KMS-11 (cell line): Measurements from ENCODE around the gene CYP3A5.
A peak's percentile ranks its signal among the peaks of the same experiment; 100 is the strongest.
"Not testable (repeated sequence)": the region's sequence is repeated elsewhere in the genome, so short reads cannot be mapped to it uniquely, and the experiment has no call there.

Experiments used
- H2AFZ ChIP-seq: fragments of 200-600 bp; sonication (generic); 2 replicates; pipeline ENCODE4 v1.6.1; 2016; ENCODE audit warnings: antibody characterized with exemption, mixed run types, low read depth
- H3K27ac ChIP-seq: fragments of 200-600 bp; sonication (generic); 2 replicates; pipeline ENCODE4 v1.6.1; 2016; ENCODE audit warnings: mild to moderate bottlenecking, mixed run types
- H3K27me3 ChIP-seq: fragments of 200-600 bp; sonication (generic); 2 replicates; pipeline ENCODE4 v1.6.1; 2017; ENCODE audit warnings: mild to moderate bottlenecking, low read depth, mixed run types, moderate library complexity; ENCODE audit not compliant: insufficient read depth
- H3K36me3 ChIP-seq: fragments of 200-600 bp; sonication (generic); 2 replicates; pipeline ENCODE4 v1.6.1; 2017; ENCODE audit warnings: mild to moderate bottlenecking, mixed run types; ENCODE audit not compliant: insufficient read depth
- H3K4me1 ChIP-seq: fragments of 200-600 bp; sonication (generic); 2 replicates; pipeline ENCODE4 v1.6.1; 2016; ENCODE audit warnings: mild to moderate bottlenecking, low read depth, mixed run types; ENCODE audit not compliant: poor library complexity, severe bottlenecking
- H3K4me2 ChIP-seq: fragments of 200-600 bp; sonication (generic); 2 replicates; pipeline ENCODE4 v1.7.0; 2016; ENCODE audit warnings: mild to moderate bottlenecking, mixed run types
- H3K4me3 ChIP-seq: fragments of 200-600 bp; sonication (generic); IDR thresholded peaks from 2 replicates; pipeline ENCODE4 v1.6.1; 2017; ENCODE audit warnings: low read depth, low read length, mixed read lengths; ENCODE audit not compliant: insufficient read depth
- H3K79me2 ChIP-seq: fragments of 200-600 bp; sonication (generic); 2 replicates; pipeline ENCODE4 v1.6.1; 2016; ENCODE audit warnings: low read depth, mixed run types; ENCODE audit not compliant: insufficient read depth
- H3K9ac ChIP-seq: fragments of 200-600 bp; sonication (generic); 2 replicates; pipeline ENCODE4 v1.6.1; 2016; ENCODE audit warnings: mild to moderate bottlenecking, mixed run types
- H4K20me1 ChIP-seq: fragments of 200-600 bp; sonication (generic); 2 replicates; pipeline ENCODE4 v1.6.1; 2016; ENCODE audit warnings: mild to moderate bottlenecking, mixed run types; ENCODE audit not compliant: insufficient read depth
- CTCF ChIP-seq: fragments of 200-600 bp; sonication (generic); conservative IDR thresholded peaks from 2 replicates; pipeline ENCODE4 v1.6.1; 2017; ENCODE audit warnings: low read depth, mild to moderate bottlenecking, antibody characterized with exemption, low read length, moderate library complexity, mixed read lengths

CYP3A5 gene

GRCh38 chr7:99679400-99680191 is at the start of gene CYP3A5:
CYP3A5 (minus strand) TSS chr7:99679996; CDS start chr7:99679896, 100 bp downstream.
- H3K4me1 ChIP-seq = no peaks in the 10 kb centered on the region
- H4K20me1 ChIP-seq = no peaks in the 10 kb centered on the region
- H3K79me2 ChIP-seq = no peaks in the 10 kb centered on the region
- no peak within 1 kb of the TSS for H3K27ac ChIP-seq
- H3K36me3 ChIP-seq = no peaks in the 10 kb centered on the region
- H3K4me2 ChIP-seq = no peak within 1 kb of the TSS
- no peak for TF ChIP-seq CTCF
- H3K27me3 ChIP-seq = no peaks in the 10 kb centered on the region
- H3K9ac ChIP-seq = no peak within 1 kb of the TSS
- no peak within 1 kb of the TSS for H2AFZ ChIP-seq
- H3K4me3 ChIP-seq = no peak within 1 kb of the TSS

DNA sequence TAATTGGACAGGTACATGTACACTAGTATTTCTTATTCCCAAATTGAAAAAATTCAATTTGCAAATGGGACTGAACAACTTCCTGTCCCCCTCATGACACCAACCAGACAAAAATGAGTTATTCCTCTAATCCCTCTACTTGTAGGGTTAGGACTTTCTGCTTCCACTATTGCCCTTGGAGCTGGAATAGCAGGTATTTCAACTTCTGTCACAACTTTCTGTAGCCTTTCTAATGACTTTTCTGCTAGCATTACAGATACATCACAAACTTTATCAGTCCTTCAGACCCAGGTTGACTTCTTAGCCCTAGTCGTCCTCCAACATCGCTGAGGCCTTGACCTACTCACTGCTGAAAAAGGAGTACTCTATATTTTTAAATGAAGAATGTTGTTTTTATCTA is 48.8 kb upstream of the CYP3A5 start:
- no peak overlapping the region for H3K4me3 ChIP-seq
- no peak overlapping the region for H3K27ac ChIP-seq
- no peak overlapping the region for H3K4me2 ChIP-seq
- no peaks in the 10 kb centered on the region for H3K4me1 ChIP-seq
- TF ChIP-seq CTCF = no peak
- H3K9ac ChIP-seq = no peak overlapping the region
- H3K36me3 ChIP-seq = no peaks in the 10 kb centered on the region
- no peak overlapping the region for H2AFZ ChIP-seq
- H4K20me1 ChIP-seq = no peaks in the 10 kb centered on the region
- no peaks in the 10 kb centered on the region for H3K27me3 ChIP-seq
- no peaks in the 10 kb centered on the region for H3K79me2 ChIP-seq

DNA sequence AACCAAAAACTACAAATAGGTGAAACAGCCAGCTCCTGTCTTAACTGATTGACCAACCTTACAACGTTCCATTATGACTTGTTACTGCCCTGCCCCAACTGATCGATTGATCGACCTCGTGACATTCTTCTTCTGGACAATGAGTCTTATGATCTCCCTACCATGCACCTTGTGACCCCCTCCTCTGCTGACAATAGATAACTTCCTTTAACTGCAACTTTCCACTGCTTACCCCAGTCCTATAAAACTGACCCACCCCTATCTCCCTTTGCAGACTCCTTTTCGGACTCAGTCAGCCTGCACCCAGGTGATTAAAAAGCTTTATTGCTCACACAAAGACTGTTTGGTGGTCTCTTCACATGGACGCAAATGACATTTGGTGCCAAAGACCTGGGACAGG is 43.4 kb upstream of the CYP3A5 start:
- H3K4me3 ChIP-seq, H3K27me3 ChIP-seq, H2AFZ ChIP-seq, H3K4me2 ChIP-seq, H3K79me2 ChIP-seq, H3K36me3 ChIP-seq, H3K9ac ChIP-seq, H4K20me1 ChIP-seq, H3K27ac ChIP-seq: not testable (repeated sequence)
- peaks cover 32% of the 10 kb centered on the region for H3K4me1 ChIP-seq

DNA sequence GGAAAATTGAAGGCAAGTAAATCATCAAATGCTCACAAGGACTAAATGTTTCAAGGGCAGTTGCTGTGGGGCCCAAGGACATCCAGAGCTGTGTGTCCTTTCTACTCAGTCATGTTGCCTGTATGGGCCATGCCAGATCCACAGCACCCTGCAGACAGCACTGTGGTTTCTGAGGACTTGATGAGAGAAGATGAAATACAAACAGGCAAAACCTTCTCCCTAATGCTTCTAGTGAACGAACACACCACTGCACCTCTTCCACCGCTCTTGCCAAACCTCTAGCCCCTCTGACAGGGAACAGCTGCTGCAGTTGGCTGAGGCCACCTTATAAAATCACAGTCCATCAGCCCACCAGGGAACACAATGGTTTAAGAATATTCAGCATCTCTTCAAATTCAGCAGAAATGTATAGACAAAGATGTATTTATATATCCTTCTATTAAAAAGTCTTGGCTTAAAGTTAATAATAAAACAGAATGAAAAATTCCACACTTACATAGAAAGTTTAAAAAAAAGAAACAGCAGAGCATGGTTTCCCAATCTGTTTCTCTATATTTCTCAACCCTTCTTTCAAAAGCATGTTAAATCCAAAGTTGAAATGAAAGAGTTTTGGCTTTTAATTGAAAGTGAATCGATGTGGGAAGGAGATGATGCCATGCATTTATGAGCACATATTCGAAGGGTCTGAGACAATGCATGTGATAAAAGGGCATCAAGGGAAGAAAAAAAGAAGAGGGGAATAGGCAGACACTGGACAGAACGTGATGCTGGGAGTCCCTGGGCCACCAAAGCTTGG is 41.2 kb upstream of the CYP3A5 start:
- Histone ChIP-seq H4K20me1 (no peaks in the 10 kb centered on the region), H3K9ac (no peak overlapping the region), H3K27ac (peak overlapping the region; percentile 7; the same call in 1 of the 2 replicates), H3K79me2 (no peaks in the 10 kb centered on the region), H3K4me2 (peak overlapping the region; percentile 23), H3K27me3 (no peaks in the 10 kb centered on the region), H3K36me3 (no peaks in the 10 kb centered on the region), H2AFZ (0 out of 2 replicates have a peak overlapping the region, but pooled peaks have one; percentile 0), H3K4me3 (no peak overlapping the region), H3K4me1 (peaks cover 32% of the 10 kb centered on the region)
- no peak for TF ChIP-seq CTCF
